ENCODE measurements around the gene TTC28.

TTC28 gene

DNA sequence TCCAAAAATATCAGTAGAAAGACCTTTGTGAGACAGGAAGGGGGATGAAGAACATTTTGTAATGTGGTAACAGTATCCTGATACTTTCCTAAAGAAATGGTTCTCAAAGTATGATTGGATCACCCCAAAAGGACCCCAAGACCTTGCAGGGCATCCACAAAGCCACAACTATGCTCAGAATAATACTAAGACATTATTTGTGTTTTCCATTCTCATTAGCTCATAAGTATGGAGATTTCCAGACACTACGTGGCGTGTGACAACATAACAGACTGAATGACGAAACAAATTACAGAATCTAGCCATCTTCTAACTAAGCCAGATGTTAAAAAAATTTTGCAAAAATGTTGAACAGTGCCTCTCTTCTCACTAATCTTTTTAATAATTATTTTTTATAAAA lies 37.0 kb upstream of the TTC28 start:
- no peak overlapping the region for H3K27ac ChIP-seq (ENCODE audit: low read length, poor library complexity, severe bottlenecking)
- peaks cover 4% of the 10 kb centered on the region for H3K4me1 ChIP-seq (ENCODE audit: control insufficient read depth, insufficient read depth, low read depth, low read length)
- no peak overlapping the region for H3K4me2 ChIP-seq (ENCODE audit: low read length, poor library complexity, severe bottlenecking)
- 100% methylated on average over 3 of the region's 3 CpGs for WGBS
- no peaks in the 10 kb centered on the region for H3K9me3 ChIP-seq (ENCODE audit: control insufficient read depth, low read length)
- DNase-seq: peak; percentile 11
- no peak overlapping the region for H2AFZ ChIP-seq (ENCODE audit: low read depth, low read length)
- no peak overlapping the region for H2BK5ac ChIP-seq (ENCODE audit: low read depth, low read length, poor library complexity, severe bottlenecking)
- no peak overlapping the region for H4K8ac ChIP-seq (ENCODE audit: low read length)
- H2BK120ac ChIP-seq (ENCODE audit: low read depth, low read length): no peak overlapping the region
- H2BK12ac ChIP-seq (ENCODE audit: low read length in 2 of 2): no peak overlapping the region
- no peak overlapping the region for H3K9ac ChIP-seq (ENCODE audit: low read length)
- H3K18ac ChIP-seq (ENCODE audit: low read depth in 1 of 2, low read length in 2 of 2): no peak overlapping the region
- no peak overlapping the region for H3K23ac ChIP-seq (ENCODE audit: low read length in 2 of 2)
- no peak overlapping the region for H4K91ac ChIP-seq (ENCODE audit: low read length)
- H3K4ac ChIP-seq (ENCODE audit: low read depth in 1 of 2, low read length in 2 of 2): no peak overlapping the region
- H2BK15ac ChIP-seq (ENCODE audit: low read depth, poor library complexity, severe bottlenecking): no peak overlapping the region
- no peak overlapping the region for H3K14ac ChIP-seq (ENCODE audit: low read length in 2 of 2)
- H3K4me3 ChIP-seq (ENCODE audit: insufficient read depth in 1 of 2, low read depth in 1 of 2, low read length in 2 of 2): no peak overlapping the region
- H3K27me3 ChIP-seq (ENCODE audit: control insufficient read depth in 1 of 2, insufficient read depth in 1 of 2, low read length in 2 of 2): no peaks in the 10 kb centered on the region
- peaks cover 0 to 17% of the 10 kb centered on the region in 2 experiments for H3K36me3 ChIP-seq (ENCODE audit: control insufficient read depth in 1 of 2, insufficient read depth in 2 of 2, low read depth in 1 of 2, low read length in 2 of 2)
- peak overlapping the region; percentile 54 for H2AK5ac ChIP-seq (ENCODE audit: low read length, severe bottlenecking)
- H3K79me1 ChIP-seq (replicated peaks; ENCODE audit: low read length, poor library complexity, severe bottlenecking): peaks cover 3% of the 10 kb centered on the region

GRCh38 chr22:28715611-28716010 lies 36.0 kb upstream of the TTC28 start:
- Histone ChIP-seq H2AK5ac (ENCODE audit: low read length, severe bottlenecking) (no peak overlapping the region), H2BK5ac (ENCODE audit: low read depth, low read length, poor library complexity, severe bottlenecking) (no peak overlapping the region), H3K36me3 (ENCODE audit: control insufficient read depth in 1 of 2, insufficient read depth in 2 of 2, low read depth in 1 of 2, low read length in 2 of 2) (peaks cover 0 to 10% of the 10 kb centered on the region in 2 experiments), H3K4me3 (ENCODE audit: insufficient read depth in 1 of 2, low read depth in 1 of 2, low read length in 2 of 2) (no peak overlapping the region), H3K9me3 (ENCODE audit: control insufficient read depth, low read length) (no peaks in the 10 kb centered on the region), H4K8ac (ENCODE audit: low read length) (no peak overlapping the region), H4K91ac (ENCODE audit: low read length) (no peak overlapping the region), H2BK12ac (ENCODE audit: low read length in 2 of 2) (no peak overlapping the region), H3K14ac (ENCODE audit: low read length in 2 of 2) (no peak overlapping the region), H3K4ac (ENCODE audit: low read depth in 1 of 2, low read length in 2 of 2) (no peak overlapping the region), H2BK120ac (ENCODE audit: low read depth, low read length) (no peak overlapping the region), H3K4me2 (ENCODE audit: low read length, poor library complexity, severe bottlenecking) (no peak overlapping the region), H3K79me1 (replicated peaks; ENCODE audit: low read length, poor library complexity, severe bottlenecking) (peaks cover 3% of the 10 kb centered on the region), H3K23ac (ENCODE audit: low read length in 2 of 2) (no peak overlapping the region), H3K4me1 (ENCODE audit: control insufficient read depth, insufficient read depth, low read depth, low read length) (peaks cover 4% of the 10 kb centered on the region), H3K18ac (ENCODE audit: low read depth in 1 of 2, low read length in 2 of 2) (no peak overlapping the region), H3K9ac (ENCODE audit: low read length) (no peak overlapping the region), H2BK15ac (ENCODE audit: low read depth, poor library complexity, severe bottlenecking) (no peak overlapping the region), H3K27ac (ENCODE audit: low read length, poor library complexity, severe bottlenecking) (no peak overlapping the region), H3K27me3 (ENCODE audit: control insufficient read depth in 1 of 2, insufficient read depth in 1 of 2, low read length in 2 of 2) (no peaks in the 10 kb centered on the region), H2AFZ (ENCODE audit: low read depth, low read length) (no peak overlapping the region)
- WGBS: 89% methylated on average over 6 of the region's 7 CpGs
- DNase-seq: no peak

DNA sequence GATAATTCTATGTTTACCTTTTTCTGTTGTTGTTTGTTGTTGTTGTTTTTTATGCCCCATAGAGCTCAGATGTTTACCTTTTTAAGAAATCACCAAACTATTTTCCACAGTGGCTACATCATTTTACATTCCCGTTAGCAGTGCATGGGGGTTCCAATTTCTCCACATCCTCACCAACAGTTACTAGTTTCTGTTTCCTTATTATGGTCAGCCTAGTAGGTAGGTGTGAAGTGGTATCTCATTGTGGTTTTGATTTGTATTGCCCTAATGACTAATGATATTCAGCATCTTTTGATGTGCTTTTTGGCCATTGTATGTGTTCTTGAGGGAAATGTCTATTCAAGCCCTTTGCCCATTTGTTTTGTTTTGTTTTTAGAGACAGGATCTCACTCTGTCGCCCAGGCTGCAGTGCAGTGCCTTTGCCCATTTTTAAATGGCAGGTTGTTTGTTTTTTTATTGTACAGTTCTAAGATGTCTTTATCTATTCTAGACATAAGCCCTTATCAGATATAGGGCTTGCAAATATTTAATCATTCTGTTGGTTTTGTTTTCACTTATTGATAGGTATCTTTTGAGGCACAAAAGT lies 34.5 kb upstream of the TTC28 start:
- Histone ChIP-seq H3K4me1 (ENCODE audit: control insufficient read depth, insufficient read depth, low read depth, low read length) (peaks cover 4% of the 10 kb centered on the region), H3K23ac (ENCODE audit: low read length in 2 of 2) (no peak overlapping the region), H2AFZ (ENCODE audit: low read depth, low read length) (no peak overlapping the region), H2AK5ac (ENCODE audit: low read length, severe bottlenecking) (no peak overlapping the region), H4K91ac (ENCODE audit: low read length) (no peak overlapping the region), H3K4me2 (ENCODE audit: low read length, poor library complexity, severe bottlenecking) (no peak overlapping the region), H3K4me3 (ENCODE audit: insufficient read depth in 1 of 2, low read depth in 1 of 2, low read length in 2 of 2) (no peak overlapping the region), H3K18ac (ENCODE audit: low read depth in 1 of 2, low read length in 2 of 2) (no peak overlapping the region), H3K9ac (ENCODE audit: low read length) (no peak overlapping the region), H3K4ac (ENCODE audit: low read depth in 1 of 2, low read length in 2 of 2) (no peak overlapping the region), H2BK15ac (ENCODE audit: low read depth, poor library complexity, severe bottlenecking) (no peak overlapping the region), H2BK12ac (ENCODE audit: low read length in 2 of 2) (no peak overlapping the region), H3K27me3 (ENCODE audit: control insufficient read depth in 1 of 2, insufficient read depth in 1 of 2, low read length in 2 of 2) (no peaks in the 10 kb centered on the region), H3K36me3 (ENCODE audit: control insufficient read depth in 1 of 2, insufficient read depth in 2 of 2, low read depth in 1 of 2, low read length in 2 of 2) (peaks cover 0 to 6% of the 10 kb centered on the region in 2 experiments), H2BK5ac (ENCODE audit: low read depth, low read length, poor library complexity, severe bottlenecking) (no peak overlapping the region), H3K14ac (ENCODE audit: low read length in 2 of 2) (no peak overlapping the region), H3K79me1 (replicated peaks; ENCODE audit: low read length, poor library complexity, severe bottlenecking) (peaks cover 3% of the 10 kb centered on the region), H4K8ac (ENCODE audit: low read length) (no peak overlapping the region), H3K27ac (ENCODE audit: low read length, poor library complexity, severe bottlenecking) (no peak overlapping the region), H3K9me3 (ENCODE audit: control insufficient read depth, low read length) (no peaks in the 10 kb centered on the region), H2BK120ac (ENCODE audit: low read depth, low read length) (no peak overlapping the region)
- 100% methylated on average over 1 of the region's 2 CpGs for WGBS
- no peak for DNase-seq

GRCh38 chr22:28711820-28712777 lies 32.5 kb upstream of the TTC28 start:
- peaks cover 4% of the 10 kb centered on the region for H3K4me1 ChIP-seq (ENCODE audit: control insufficient read depth, insufficient read depth, low read depth, low read length)
- no peak overlapping the region for H4K91ac ChIP-seq (ENCODE audit: low read length)
- H3K9me3 ChIP-seq (ENCODE audit: control insufficient read depth, low read length): no peaks in the 10 kb centered on the region

More at GRCh38 chr22:28711820-28712777, 32.5 kb upstream of the TTC28 start:
- Histone ChIP-seq H2BK120ac (ENCODE audit: low read depth, low read length) (peak overlapping the region; percentile 5), H2BK5ac (ENCODE audit: low read depth, low read length, poor library complexity, severe bottlenecking) (peak overlapping the region; percentile 31), H3K14ac (ENCODE audit: low read length in 2 of 2) (no peak overlapping the region), H2AK5ac (ENCODE audit: low read length, severe bottlenecking) (peak overlapping the region; percentile 87), H3K18ac (ENCODE audit: low read depth in 1 of 2, low read length in 2 of 2) (peak overlapping the region in 1 of 2 experiments; percentile 43), H3K27me3 (ENCODE audit: control insufficient read depth in 1 of 2, insufficient read depth in 1 of 2, low read length in 2 of 2) (no peaks in the 10 kb centered on the region), H2BK15ac (ENCODE audit: low read depth, poor library complexity, severe bottlenecking) (no peak overlapping the region), H3K36me3 (ENCODE audit: control insufficient read depth in 1 of 2, insufficient read depth in 2 of 2, low read depth in 1 of 2, low read length in 2 of 2) (peaks cover 0 to 4% of the 10 kb centered on the region in 2 experiments), H3K4me3 (ENCODE audit: insufficient read depth in 1 of 2, low read depth in 1 of 2, low read length in 2 of 2) (peak overlapping the region in 1 of 2 experiments; percentile 67), H3K4ac (ENCODE audit: low read depth in 1 of 2, low read length in 2 of 2) (peak overlapping the region in 1 of 2 experiments; percentile 35), H3K4me2 (ENCODE audit: low read length, poor library complexity, severe bottlenecking) (peak overlapping the region; percentile 34), H3K79me1 (replicated peaks; ENCODE audit: low read length, poor library complexity, severe bottlenecking) (peaks cover 3% of the 10 kb centered on the region), H2AFZ (ENCODE audit: low read depth, low read length) (no peak overlapping the region), H3K27ac (ENCODE audit: low read length, poor library complexity, severe bottlenecking) (peak overlapping the region; percentile 91), H3K23ac (ENCODE audit: low read length in 2 of 2) (no peak overlapping the region), H4K8ac (ENCODE audit: low read length) (no peak overlapping the region), H2BK12ac (ENCODE audit: low read length in 2 of 2) (peak overlapping the region in 1 of 2 experiments; percentile 54), H3K9ac (ENCODE audit: low read length) (peak overlapping the region; percentile 93)
- peak; percentile 98 for DNase-seq
- WGBS: 13% methylated on average over 2 of the region's 6 CpGs
